Rectal smooth muscle tissue (tissue), 1 donor: ENCODE data around the gene STAC3.

Experiments used
- H3K27ac ChIP-seq: one replicate; pipeline ENCODE4 v1.7.0; 2013; ENCODE audit warnings: low read depth, low read length, inconsistent platforms
- H3K27me3 ChIP-seq: one replicate; pipeline ENCODE4 v1.7.0; 2013; ENCODE audit warnings: low read length; ENCODE audit not compliant: control insufficient read depth, insufficient read depth
- H3K36me3 ChIP-seq: one replicate; pipeline ENCODE4 v1.7.0; 2013; ENCODE audit warnings: low read length; ENCODE audit not compliant: control insufficient read depth, insufficient read depth
- H3K4me1 ChIP-seq: one replicate; pipeline ENCODE4 v1.7.0; 2013; ENCODE audit warnings: low read length; ENCODE audit not compliant: control insufficient read depth, insufficient read depth
- H3K4me3 ChIP-seq: one replicate; pipeline ENCODE4 v1.7.0; 2013; ENCODE audit warnings: low read length
- H3K9ac ChIP-seq: one replicate; pipeline ENCODE4 v1.7.0; 2013; ENCODE audit warnings: low read length

Gene STAC3

GRCh38 chr12:57196439-57196838 lies 54.5 kb downstream of the STAC3 start:
- Histone ChIP-seq H3K9ac (no peak overlapping the region), H3K27ac (no peak overlapping the region), H3K4me3 (no peak overlapping the region), H3K27me3 (no peaks in the 10 kb centered on the region), H3K36me3 (peaks cover 84% of the 10 kb centered on the region), H3K4me1 (no peaks in the 10 kb centered on the region)

- Histone ChIP-seq H3K4me3 (no peak overlapping the region), H3K9ac (no peak overlapping the region), H3K27ac (no peak overlapping the region), H3K36me3 (peaks cover 85% of the 10 kb centered on the region), H3K4me1 (no peaks in the 10 kb centered on the region), H3K27me3 (no peaks in the 10 kb centered on the region)
Observed at GRCh38 chr12:57195611-57196371, 55.2 kb downstream of the STAC3 start.

GRCh38 chr12:57195186-57195585 lies 55.8 kb downstream of the STAC3 start:
- H3K4me1 ChIP-seq = peaks cover 2% of the 10 kb centered on the region
- H3K27me3 ChIP-seq = no peaks in the 10 kb centered on the region
- no peak overlapping the region for H3K4me3 ChIP-seq
- H3K27ac ChIP-seq = no peak overlapping the region
- H3K36me3 ChIP-seq = peaks cover 85% of the 10 kb centered on the region
- H3K9ac ChIP-seq = no peak overlapping the region

GRCh38 chr12:57194253-57194652 lies 56.7 kb downstream of the STAC3 start:
- H3K9ac ChIP-seq = no peak overlapping the region
- H3K36me3 ChIP-seq = peaks cover 84% of the 10 kb centered on the region
- H3K27me3 ChIP-seq = no peaks in the 10 kb centered on the region
- H3K4me3 ChIP-seq = no peak overlapping the region
- peaks cover 3% of the 10 kb centered on the region for H3K4me1 ChIP-seq
- H3K27ac ChIP-seq = no peak overlapping the region

GRCh38 chr12:57193706-57194245 lies 57.2 kb downstream of the STAC3 start:
- H3K9ac ChIP-seq = no peak overlapping the region
- no peak overlapping the region for H3K27ac ChIP-seq
- H3K4me1 ChIP-seq = peaks cover 3% of the 10 kb centered on the region
- no peak overlapping the region for H3K4me3 ChIP-seq
- peaks cover 79% of the 10 kb centered on the region for H3K36me3 ChIP-seq
- no peaks in the 10 kb centered on the region for H3K27me3 ChIP-seq
